HG03064 (cell line): ENCODE data around the gene LZTR1.

Experiments used
- ATAC-seq: cut with Tn5 transposase; IDR thresholded peaks from one replicate; pipeline ENCODE4 v1.9.1; 2021; ENCODE audit warnings: low read depth; ENCODE audit not compliant: unreplicated experiment

The LZTR1 gene

GRCh38 chr22:20949698-20950183 is 32.4 kb upstream of the LZTR1 start:
- ATAC-seq: no peak

- no peak for ATAC-seq
Observed at GRCh38 chr22:20951151-20951931, 30.8 kb upstream of the LZTR1 start.

- no peak for ATAC-seq
Observed at GRCh38 chr22:20951932-20952380, 30.1 kb upstream of the LZTR1 start.

GRCh38 chr22:20952544-20953341 is 29.4 kb upstream of the LZTR1 start:
- ATAC-seq: no peak

- ATAC-seq: no peak
Observed at GRCh38 chr22:20953342-20953608, 28.8 kb upstream of the LZTR1 start.

GRCh38 chr22:20953668-20954500 is 28.2 kb upstream of the LZTR1 start:
- ATAC-seq: no peak

GRCh38 chr22:20955548-20955947 is 26.5 kb upstream of the LZTR1 start:
- ATAC-seq: no peak

GRCh38 chr22:20956258-20957101 is 25.6 kb upstream of the LZTR1 start:
- no peak for ATAC-seq

- no peak for ATAC-seq
Observed at GRCh38 chr22:20957102-20957682, 24.9 kb upstream of the LZTR1 start.

GRCh38 chr22:20957683-20958431 is 24.2 kb upstream of the LZTR1 start:
- no peak for ATAC-seq

GRCh38 chr22:20959578-20960461 is 22.3 kb upstream of the LZTR1 start:
- ATAC-seq: no peak

- ATAC-seq: no peak
Observed at GRCh38 chr22:20960609-20961008, 21.5 kb upstream of the LZTR1 start.

- no peak for ATAC-seq
Observed at GRCh38 chr22:20962491-20962945, 19.6 kb upstream of the LZTR1 start.

GRCh38 chr22:20963201-20964052 is 18.7 kb upstream of the LZTR1 start:
- ATAC-seq: no peak

- no peak for ATAC-seq
Observed at GRCh38 chr22:20964090-20964798, 17.9 kb upstream of the LZTR1 start.

- ATAC-seq: no peak
Observed at GRCh38 chr22:20964799-20965103, 17.3 kb upstream of the LZTR1 start.
